Activated T-helper 17 cell treated with anti-CD3 and anti-CD28 coated beads, Interleukin-2, amount 50 U/mL, for 72 hours (primary cell): ENCODE data around the gene CMYA5. TPM values are rescaled to one million over a fixed set of nuclear protein-coding genes. Genes with fewer than 3 reads are reported as not detected.

Experiments used
- ATAC-seq: fragments of 150-1000 bp; cut with Tn5 transposase; replicated peaks from 2 replicates; pipeline ENCODE4 v1.10.0; 2021; ENCODE audit warnings: mild to moderate bottlenecking, moderate library complexity
- H3K27ac Mint-ChIP-seq: one replicate; pipeline ENCODE4 v1.8.0; 2022; ENCODE audit warnings: mixed read lengths
- H3K27me3 Mint-ChIP-seq: one replicate; pipeline ENCODE4 v1.8.0; 2022; ENCODE audit warnings: mixed read lengths
- H3K36me3 Mint-ChIP-seq: one replicate; pipeline ENCODE4 v1.8.0; 2022; ENCODE audit warnings: low read depth, mild to moderate bottlenecking, mixed read lengths
- H3K4me1 Mint-ChIP-seq: one replicate; pipeline ENCODE4 v1.8.0; 2022; ENCODE audit warnings: mixed read lengths
- H3K4me3 Mint-ChIP-seq: one replicate; pipeline ENCODE4 v1.8.0; 2022; ENCODE audit warnings: mild to moderate bottlenecking, mixed read lengths
- H3K9me3 Mint-ChIP-seq: one replicate; pipeline ENCODE4 v1.8.0; 2022; ENCODE audit warnings: mixed read lengths
- total RNA-seq, 2 donors: library from RNA; stranded (reverse); gene quantifications; one replicate each; pipeline ENCODE4 v1.2.3, GENCODE V29; 2022

Gene CMYA5
- total RNA-seq, 2 donors from 2014 or later = 0.19 to 0.50 TPM

DNA sequence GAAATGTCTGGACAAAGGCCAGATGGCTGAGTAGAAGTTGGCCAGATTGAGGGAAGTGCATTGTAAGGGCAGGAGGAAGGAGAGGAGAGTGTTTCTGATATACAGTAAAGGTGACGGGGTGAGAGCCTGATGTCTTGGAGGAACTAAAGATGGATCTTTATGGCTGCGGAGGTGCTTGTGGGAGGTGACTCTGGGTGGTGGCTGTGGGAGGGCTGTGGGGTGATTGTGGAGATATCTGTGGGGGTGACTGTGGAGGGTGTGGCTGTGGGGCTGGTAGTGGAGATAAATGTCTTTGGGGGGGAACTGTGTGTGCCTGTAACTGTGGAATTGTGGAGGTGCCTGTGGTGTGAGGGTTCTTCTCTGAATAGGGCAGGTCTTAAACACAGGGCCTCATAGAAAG is 121.4 kb downstream of the CMYA5 start:
- ATAC-seq = no peak
- H3K4me1 Mint-ChIP-seq = no peaks in the 10 kb centered on the region

DNA sequence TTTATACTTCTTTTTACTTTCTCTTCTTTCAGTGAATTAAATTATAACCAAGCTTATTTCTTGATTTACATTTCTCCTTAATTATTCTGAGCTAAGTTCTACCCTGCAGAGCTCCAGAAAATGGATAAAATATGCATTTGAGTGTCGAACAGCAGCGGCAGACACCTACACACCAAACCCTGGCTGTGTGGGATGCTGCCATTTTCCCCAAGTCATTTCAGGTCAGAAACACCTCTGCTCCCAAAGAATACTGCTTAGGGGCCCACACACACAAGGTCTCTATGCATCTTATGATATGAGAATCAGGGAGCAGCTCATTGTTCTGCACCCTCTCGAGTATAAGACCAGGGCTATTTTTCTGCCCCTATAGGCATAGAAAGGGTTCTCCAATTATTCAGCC is 122.3 kb downstream of the CMYA5 start:
- Mint-ChIP-seq H3K4me3 (no peak overlapping the region), H3K36me3 (no peaks in the 10 kb centered on the region), H3K4me1 (no peaks in the 10 kb centered on the region), H3K27me3 (peaks cover 9% of the 10 kb centered on the region), H3K27ac (no peak overlapping the region), H3K9me3 (no peaks in the 10 kb centered on the region)
- no peak for ATAC-seq

More for the DNA sequence above, 121.4 kb downstream of the CMYA5 start:
- no peak overlapping the region for H3K4me3 Mint-ChIP-seq
- no peaks in the 10 kb centered on the region for H3K9me3 Mint-ChIP-seq
- no peaks in the 10 kb centered on the region for H3K36me3 Mint-ChIP-seq
- no peak overlapping the region for H3K27ac Mint-ChIP-seq
- H3K27me3 Mint-ChIP-seq = peaks cover 5% of the 10 kb centered on the region

DNA sequence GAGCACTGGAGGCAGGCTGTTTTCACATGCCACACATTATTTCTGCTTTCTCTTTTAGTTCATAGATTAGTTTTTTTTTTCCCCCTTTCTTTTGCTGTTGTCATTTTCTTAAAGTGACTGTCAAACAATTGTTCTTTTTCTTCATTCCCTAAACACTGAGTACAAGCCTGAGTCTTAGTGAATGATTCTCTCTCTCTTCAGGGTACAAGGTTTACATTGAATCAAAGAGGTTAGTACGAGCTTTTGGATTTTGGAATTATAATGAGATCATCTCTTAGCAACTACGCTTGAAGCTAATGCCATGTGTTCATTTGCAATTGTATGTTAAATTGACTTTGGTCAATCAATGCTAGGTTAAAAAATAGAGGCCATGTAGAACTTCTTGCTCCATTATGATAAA is 125.1 kb downstream of the CMYA5 start:
- H3K36me3 Mint-ChIP-seq = no peaks in the 10 kb centered on the region
- H3K27me3 Mint-ChIP-seq = peaks cover 14% of the 10 kb centered on the region
- no peak overlapping the region for H3K27ac Mint-ChIP-seq
- H3K9me3 Mint-ChIP-seq = peaks cover 3% of the 10 kb centered on the region
- no peaks in the 10 kb centered on the region for H3K4me1 Mint-ChIP-seq
- ATAC-seq = no peak
- H3K4me3 Mint-ChIP-seq = no peak overlapping the region

DNA sequence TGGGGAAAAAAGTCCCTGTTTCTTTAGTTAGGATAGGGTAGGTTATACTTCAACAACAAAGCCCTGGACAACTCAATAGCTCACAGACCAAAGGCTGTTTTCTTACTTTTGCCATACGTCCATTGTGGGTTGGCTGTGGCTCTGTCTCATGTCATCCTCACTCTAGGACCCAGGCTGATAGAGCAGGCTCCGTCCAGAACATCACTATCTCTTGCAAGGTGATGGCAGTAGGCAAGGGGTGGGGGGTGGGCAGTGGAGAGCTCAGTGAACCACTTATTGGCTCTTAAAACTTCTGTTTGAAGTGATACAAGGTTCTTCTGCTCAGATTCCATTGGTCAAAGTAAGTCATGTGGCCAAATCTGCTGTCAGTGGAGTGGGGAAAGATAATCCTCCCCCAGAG is 126.4 kb downstream of the CMYA5 start:
- Mint-ChIP-seq H3K4me1 (no peaks in the 10 kb centered on the region), H3K27me3 (peaks cover 18% of the 10 kb centered on the region), H3K9me3 (peaks cover 3% of the 10 kb centered on the region), H3K36me3 (no peaks in the 10 kb centered on the region), H3K27ac (no peak overlapping the region), H3K4me3 (no peak overlapping the region)
- no peak for ATAC-seq

DNA sequence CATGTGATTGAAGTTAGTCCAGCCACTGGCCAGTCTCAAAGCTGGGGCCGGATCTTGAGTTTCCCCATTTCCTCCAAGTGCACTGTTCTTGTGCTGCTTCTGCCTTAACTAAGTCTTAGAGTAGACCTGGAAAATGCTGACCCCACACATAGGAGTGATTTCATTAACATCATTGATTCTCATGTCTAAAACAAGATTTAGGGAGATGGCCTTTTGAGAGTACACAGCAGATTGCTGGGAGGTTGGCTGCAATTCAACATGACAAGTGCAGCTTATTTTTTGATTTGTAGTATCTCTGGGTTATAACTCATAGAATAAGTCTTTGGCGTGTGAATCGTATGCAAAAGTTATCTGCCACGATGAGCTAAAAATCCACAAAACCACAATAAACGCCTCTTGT is 131.0 kb downstream of the CMYA5 start:
- no peak for ATAC-seq
- no peak overlapping the region for H3K27ac Mint-ChIP-seq
- H3K4me1 Mint-ChIP-seq = no peaks in the 10 kb centered on the region
- peaks cover 3% of the 10 kb centered on the region for H3K9me3 Mint-ChIP-seq
- H3K27me3 Mint-ChIP-seq = peaks cover 20% of the 10 kb centered on the region
- no peaks in the 10 kb centered on the region for H3K36me3 Mint-ChIP-seq
- H3K4me3 Mint-ChIP-seq = no peak overlapping the region

DNA sequence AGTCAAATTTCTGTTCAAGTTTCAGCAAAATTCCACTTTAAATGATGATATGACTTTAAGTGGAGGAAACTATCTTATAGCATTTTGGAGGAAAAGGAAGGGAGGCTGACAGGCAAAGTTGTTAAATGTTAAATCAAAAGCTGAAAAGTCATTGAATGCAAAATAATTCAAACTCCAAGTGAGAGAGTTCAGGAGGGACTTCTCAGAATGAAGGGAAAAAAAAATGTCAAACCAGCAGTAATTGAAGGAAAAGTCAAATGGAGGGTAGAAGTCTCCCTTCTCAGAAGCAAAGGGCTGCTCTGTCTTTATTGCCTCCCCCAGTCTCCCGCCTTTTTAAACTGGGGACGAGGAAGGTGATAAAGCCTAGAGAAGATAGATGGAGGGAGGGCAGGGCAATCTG is 134.8 kb downstream of the CMYA5 start:
- Mint-ChIP-seq H3K4me1 (no peaks in the 10 kb centered on the region), H3K4me3 (no peak overlapping the region), H3K36me3 (no peaks in the 10 kb centered on the region), H3K9me3 (no peaks in the 10 kb centered on the region), H3K27me3 (peaks cover 11% of the 10 kb centered on the region), H3K27ac (no peak overlapping the region)
- ATAC-seq = no peak

DNA sequence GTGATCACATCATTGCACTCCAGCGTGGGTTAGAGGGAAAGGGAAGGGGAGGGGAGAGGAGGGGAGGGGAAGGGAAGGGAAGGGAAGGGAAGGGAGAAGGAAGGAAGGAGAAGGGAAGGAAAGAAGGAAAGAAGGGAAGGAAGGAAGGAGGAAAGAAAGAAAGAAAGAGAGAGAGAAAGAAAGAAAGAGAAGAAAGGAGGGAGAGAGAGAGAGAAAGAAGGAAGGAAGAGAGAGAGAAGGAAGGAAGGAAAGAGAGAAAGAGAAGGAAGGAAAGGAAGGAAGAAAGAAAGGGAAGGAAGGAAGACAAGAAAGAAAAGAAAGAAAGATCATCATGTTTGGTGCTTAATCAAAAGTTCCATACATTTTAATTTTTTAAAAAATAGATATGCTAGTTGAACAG is 136.2 kb downstream of the CMYA5 start:
- no peak for ATAC-seq
- Mint-ChIP-seq H3K27me3 (peaks cover 15% of the 10 kb centered on the region), H3K27ac (no peak overlapping the region), H3K36me3 (no peaks in the 10 kb centered on the region), H3K4me3 (no peak overlapping the region), H3K9me3 (no peaks in the 10 kb centered on the region), H3K4me1 (no peaks in the 10 kb centered on the region)

DNA sequence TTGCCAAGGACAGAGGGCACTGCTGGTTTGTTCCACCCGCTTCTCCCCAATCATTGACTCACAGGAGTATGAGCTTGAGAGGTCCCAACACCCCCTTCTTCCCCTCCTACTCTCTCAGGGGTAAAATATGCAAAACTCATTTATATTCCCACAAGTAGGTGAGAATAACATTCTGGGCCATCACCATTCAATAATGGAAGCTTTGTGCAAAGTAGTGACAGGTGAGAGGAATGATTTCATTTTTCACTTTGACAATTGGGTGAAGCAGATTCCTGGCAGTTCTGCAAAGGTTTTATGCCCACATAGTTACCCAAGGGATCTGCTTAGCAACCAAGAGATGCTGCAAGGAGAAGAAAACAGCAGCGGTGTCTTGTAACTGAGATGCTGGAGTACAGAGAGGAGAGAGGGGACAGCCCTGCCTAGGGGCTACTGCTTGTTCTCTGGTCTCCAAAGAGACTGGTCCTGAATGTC is 137.6 kb downstream of the CMYA5 start:
- no peak for ATAC-seq
- no peaks in the 10 kb centered on the region for H3K4me1 Mint-ChIP-seq
- H3K4me3 Mint-ChIP-seq = no peak overlapping the region
- no peak overlapping the region for H3K27ac Mint-ChIP-seq
- H3K36me3 Mint-ChIP-seq = no peaks in the 10 kb centered on the region
- H3K9me3 Mint-ChIP-seq = no peaks in the 10 kb centered on the region
- H3K27me3 Mint-ChIP-seq = peaks cover 15% of the 10 kb centered on the region

DNA sequence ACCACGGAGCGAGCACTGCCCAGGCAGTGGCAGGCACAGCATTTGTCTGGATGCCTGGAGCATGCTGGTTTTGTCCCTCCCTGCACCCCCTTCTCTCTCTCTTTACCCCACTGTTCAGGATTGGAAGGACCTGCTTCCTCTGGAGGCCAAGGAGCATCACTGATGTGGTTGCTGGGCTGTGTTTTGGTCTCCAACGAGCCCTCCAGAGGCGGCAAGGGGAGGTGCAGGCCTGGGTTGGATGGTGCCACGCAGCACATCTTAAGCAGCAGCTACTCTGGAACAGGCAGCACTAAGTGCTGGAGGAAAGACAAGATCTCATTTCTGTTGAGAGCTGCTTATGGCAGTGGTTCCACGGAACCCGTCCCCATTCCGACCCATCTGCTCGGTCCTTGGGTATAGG is 139.6 kb downstream of the CMYA5 start:
- Mint-ChIP-seq H3K27ac (no peak overlapping the region), H3K9me3 (no peaks in the 10 kb centered on the region), H3K36me3 (no peaks in the 10 kb centered on the region), H3K4me3 (no peak overlapping the region), H3K4me1 (no peaks in the 10 kb centered on the region), H3K27me3 (peaks cover 11% of the 10 kb centered on the region)
- no peak for ATAC-seq

DNA sequence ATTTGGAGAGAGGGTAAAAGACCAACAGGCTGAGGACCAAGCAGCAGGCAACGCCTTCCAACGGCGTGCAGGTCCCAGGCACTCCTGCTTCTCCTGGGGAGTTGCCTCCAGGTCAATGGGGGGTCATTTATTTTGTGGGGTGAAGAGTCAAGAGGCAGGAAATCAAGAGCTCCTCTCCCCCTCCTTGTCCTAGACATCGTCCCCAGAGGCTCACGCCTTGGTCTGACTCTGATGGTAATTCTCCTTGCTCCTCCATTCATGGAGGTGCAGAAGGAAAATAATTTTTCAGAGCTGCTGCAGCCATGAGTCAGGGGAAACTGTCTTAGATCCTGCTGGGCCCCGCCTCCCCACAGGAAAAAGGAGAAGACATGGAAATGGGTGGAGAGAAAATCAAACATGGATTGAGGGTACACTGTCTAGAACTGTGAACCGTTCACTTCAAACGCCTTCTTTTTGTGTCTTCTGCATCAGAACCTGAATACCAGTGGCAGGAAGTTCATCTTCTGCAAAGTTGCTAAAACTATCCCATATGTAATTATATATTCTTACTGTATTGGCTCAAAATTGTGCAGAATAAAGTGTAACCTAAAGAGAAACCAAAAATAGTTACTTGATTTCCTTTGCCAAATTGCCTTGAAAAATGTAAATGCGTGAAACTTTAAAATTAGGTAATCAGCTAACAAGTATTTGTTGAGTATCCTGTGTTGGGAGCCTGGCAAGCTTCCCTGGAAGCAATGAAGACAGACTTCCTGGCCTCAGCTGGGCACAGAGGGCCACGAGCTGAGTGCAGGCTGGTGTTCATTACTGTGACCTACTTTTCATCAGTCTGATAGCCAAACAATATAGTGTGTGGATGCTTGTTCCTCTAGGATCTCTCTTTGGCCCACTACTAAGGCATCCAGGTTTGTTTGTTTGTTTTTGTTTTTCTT is 142.0 kb downstream of the CMYA5 start:
- ATAC-seq = no peak
- H3K27me3 Mint-ChIP-seq = peaks cover 8% of the 10 kb centered on the region
- H3K4me1 Mint-ChIP-seq = no peaks in the 10 kb centered on the region
- H3K27ac Mint-ChIP-seq = no peak overlapping the region
- H3K9me3 Mint-ChIP-seq = no peaks in the 10 kb centered on the region
- H3K36me3 Mint-ChIP-seq = no peaks in the 10 kb centered on the region
- no peak overlapping the region for H3K4me3 Mint-ChIP-seq

DNA sequence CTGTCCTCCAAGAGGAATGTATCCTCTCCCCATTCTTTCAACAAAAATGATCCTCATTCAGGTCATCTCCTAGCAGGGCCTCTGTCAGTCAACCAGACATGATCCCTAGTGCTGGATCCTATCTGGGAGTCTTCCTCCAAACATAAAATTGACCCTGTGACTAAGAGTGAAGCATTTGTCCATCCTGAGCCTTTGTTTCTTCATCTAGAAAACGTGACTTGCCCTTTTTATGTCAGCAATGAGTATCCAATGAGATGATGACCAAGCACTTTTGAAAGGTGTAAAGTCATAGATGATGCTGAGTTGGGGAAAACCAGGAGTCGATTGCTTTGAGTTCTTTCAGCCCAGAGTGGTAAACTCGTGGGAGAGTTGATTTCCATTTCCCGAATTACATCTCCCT is 143.3 kb downstream of the CMYA5 start:
- no peaks in the 10 kb centered on the region for H3K36me3 Mint-ChIP-seq
- peak overlapping the region; percentile 33 for H3K27ac Mint-ChIP-seq
- H3K27me3 Mint-ChIP-seq = peaks cover 8% of the 10 kb centered on the region
- no peaks in the 10 kb centered on the region for H3K4me1 Mint-ChIP-seq
- H3K4me3 Mint-ChIP-seq = no peak overlapping the region
- no peak for ATAC-seq
- no peaks in the 10 kb centered on the region for H3K9me3 Mint-ChIP-seq

DNA sequence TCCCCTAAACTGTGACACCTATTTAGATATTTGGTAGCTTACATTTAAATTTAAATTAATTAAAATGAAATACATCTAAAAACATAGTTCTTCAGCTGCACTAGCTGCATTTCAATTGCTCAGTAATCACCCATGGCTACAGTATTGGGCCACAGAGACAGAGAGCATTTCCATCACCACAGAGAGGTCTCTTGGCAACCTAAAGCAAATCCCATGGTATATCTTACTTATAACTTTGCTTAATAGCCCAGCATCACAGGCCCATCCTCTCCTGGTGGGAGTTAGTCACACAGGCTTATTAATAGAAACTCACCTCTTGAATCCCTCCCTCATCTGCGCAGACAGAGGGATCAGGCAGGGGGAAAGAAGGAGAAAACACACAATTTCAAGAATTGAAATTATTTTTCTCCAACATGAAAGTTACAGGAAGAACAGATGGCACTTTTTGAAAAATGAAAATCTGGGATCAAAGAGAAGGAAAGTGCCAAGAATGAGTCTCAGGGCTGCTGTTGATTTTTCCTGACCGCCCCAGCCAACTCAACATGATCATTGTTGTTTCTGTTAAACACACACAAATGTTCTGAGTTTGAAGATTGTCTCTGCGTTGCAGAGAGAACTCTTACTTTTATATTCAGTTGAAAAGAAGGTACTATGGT is 144.6 kb downstream of the CMYA5 start:
- no peak for ATAC-seq
- Mint-ChIP-seq H3K27ac (no peak overlapping the region), H3K4me3 (no peak overlapping the region), H3K4me1 (no peaks in the 10 kb centered on the region), H3K27me3 (peaks cover 8% of the 10 kb centered on the region), H3K36me3 (no peaks in the 10 kb centered on the region), H3K9me3 (no peaks in the 10 kb centered on the region)

DNA sequence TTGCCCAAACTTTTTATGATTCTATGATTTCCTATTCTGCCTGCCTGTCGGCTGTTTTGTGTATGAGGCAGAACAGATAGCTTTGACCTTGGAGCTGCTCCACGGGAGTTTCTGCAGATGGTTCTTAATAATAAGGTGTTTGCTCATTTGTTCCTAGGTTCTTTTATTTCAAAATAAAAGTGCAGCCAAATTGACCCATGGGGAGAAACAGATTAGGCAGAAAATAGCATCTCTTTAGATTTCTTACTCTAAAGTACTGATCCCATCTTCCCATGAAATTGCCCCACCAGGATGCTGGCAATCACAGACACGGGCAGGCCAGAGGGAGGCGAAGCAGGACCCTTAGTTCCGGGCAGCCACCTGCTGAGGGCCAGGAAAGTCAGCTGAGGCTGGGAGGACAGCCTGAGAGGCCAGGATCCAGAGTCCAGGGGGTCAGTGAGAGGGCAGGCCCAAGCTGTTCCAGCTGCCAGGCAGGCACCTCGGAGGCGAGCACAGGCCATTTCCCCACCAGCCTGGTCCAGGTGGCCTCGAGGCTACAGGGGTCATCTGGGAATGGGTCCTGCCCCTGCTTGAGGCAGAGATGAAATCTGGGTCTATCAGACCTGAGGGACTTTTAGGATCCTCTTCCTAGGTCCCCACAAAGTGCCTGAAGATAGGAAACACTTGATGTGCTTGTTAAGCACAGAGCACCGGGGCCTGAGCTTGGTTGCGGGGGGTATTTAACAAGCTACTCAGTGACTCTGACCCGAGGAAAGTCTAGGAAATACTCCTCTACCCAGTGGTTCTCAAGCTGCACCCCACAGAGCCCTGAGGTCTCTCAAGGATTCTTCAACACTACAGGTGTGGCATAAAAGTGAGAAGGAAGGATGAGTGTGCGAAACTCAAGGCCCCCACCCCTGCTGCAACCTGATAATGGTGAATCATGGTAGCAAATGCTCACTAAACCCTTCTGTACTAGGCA is 145.4 kb downstream of the CMYA5 start:
- Mint-ChIP-seq H3K4me3 (no peak overlapping the region), H3K27ac (no peak overlapping the region), H3K9me3 (no peaks in the 10 kb centered on the region), H3K36me3 (no peaks in the 10 kb centered on the region), H3K27me3 (peaks cover 5% of the 10 kb centered on the region), H3K4me1 (no peaks in the 10 kb centered on the region)
- ATAC-seq = no peak
